Cerebellar nuclear complex (tissue), 1 donor: ENCODE results near the gene CCND2.

Experiments
- DNase-seq, 2 experiments: peaks; one replicate each; lab custom pipeline; 2025; lab: John Stamatoyannopoulos, UW

Gene CCND2

GRCh38 chr12:4289998-4290790 lies 16.6 kb downstream of the CCND2 start:
- no peak for DNase-seq

- no peak for DNase-seq
Observed at GRCh38 chr12:4292341-4293073, 18.9 kb downstream of the CCND2 start.

DNA sequence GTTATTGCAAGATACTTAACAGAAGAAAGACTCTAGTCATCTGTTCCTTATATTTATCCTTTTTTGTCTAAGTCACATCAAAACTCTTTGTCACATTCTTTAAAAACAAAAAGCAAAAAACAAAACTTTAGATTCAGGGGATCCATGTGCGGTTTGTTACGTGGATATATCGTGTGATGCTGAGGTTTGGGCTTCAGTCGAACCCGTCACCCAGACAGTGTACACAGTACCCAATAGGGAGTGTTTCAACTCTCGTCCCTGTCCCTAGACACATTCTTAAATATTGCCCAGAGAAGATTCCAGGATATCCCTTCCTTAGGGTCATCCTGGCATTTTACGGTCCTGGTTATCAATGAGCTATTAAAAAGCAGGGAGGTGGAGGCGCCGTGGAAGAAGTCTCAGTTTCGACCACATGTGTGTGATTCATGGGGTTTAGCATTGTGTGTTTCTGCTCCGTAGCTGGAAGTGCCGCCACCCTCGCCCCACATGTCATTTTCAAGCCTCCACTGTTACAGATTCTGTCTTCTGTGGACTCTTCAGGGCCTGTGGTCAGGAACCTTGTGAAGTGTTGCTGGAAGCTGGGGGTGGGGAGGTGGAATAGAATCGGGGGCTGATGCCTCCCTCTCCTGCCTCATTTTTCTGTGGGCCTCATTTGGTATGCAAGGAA lies 19.9 kb downstream of the CCND2 start:
- no peak for DNase-seq

GRCh38 chr12:4293966-4294505 lies 20.5 kb downstream of the CCND2 start:
- DNase-seq: no peak

GRCh38 chr12:4296751-4297150 lies 23.2 kb downstream of the CCND2 start:
- no peak for DNase-seq

- DNase-seq: no peak
Observed at GRCh38 chr12:4297617-4298016, 24.1 kb downstream of the CCND2 start.

- no peak for DNase-seq
Observed at GRCh38 chr12:4300883-4301282, 27.3 kb downstream of the CCND2 start.

- DNase-seq: no peak
Observed at GRCh38 chr12:4301932-4302501, 28.5 kb downstream of the CCND2 start.

GRCh38 chr12:4302881-4303280 lies 29.3 kb downstream of the CCND2 start:
- no peak for DNase-seq

GRCh38 chr12:4303750-4304149 lies 30.2 kb downstream of the CCND2 start:
- no peak for DNase-seq

DNA sequence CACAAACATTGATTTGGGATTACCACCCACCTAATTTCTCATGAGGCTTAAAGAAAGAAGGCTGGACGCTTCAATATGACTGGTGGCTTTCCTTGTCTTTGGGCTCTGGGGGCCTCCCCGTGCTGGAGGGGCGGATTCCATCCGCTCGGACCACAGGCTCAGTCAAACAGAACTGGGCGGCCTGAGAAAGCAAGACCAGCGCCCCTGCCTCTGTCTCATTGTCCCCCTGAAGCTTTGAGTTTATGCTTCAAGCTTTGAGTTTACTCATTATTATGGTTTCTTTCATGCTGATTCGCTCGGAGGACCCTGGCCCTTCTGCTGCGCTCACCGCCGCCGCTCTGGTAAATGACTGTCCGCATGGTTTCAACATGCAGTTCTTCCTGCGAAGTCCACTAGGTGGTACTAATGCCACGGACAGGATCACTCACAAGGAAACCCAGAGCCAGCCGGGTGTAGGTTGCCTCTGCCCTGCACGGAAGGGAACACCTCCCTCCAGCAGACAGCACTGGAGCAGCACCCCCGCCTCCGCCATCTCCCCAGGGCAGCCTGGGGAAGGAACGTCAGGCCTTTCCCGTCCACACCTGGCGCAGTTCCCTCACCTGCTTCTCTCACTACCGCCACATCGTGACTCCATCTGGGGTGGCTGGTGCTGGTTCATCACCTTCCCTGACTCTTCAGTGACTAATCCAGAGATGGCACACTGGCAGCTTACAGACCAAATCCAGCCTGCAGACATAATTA lies 34.2 kb downstream of the CCND2 start:
- peak; percentile 78 to 90 for DNase-seq

DNA sequence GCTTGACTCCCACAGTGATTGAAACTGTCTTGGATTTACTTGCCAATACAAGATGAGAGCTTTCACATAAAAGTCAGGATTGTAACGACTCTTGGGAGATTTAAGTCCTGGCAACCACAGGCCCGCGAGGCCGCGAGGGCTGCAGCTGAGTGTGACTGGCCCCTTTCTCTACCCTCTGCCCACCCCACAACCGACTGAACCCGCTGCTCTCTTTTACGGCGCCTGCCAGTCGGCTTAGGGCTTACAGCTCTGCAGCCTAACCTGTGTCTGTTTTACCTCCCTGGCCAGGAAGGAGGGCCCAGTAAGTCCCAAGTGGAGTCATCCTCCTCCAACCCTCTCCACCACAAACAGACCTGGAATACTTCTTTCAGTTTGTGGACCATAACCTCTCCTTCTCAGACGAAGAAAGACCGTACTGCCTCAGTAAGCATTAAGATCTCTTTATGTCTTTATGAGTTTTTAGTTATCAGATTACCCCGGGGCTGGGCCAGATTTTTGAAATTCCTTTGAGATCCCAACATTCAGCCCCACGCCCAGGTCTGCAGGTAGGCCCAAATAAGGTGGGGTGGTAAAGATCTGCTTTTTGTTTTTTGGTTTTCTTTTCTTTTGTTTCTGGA lies 34.9 kb downstream of the CCND2 start:
- DNase-seq: no peak

GRCh38 chr12:4311776-4312175 lies 38.2 kb downstream of the CCND2 start:
- no peak for DNase-seq

GRCh38 chr12:4312251-4312650 lies 38.7 kb downstream of the CCND2 start:
- no peak for DNase-seq

DNA sequence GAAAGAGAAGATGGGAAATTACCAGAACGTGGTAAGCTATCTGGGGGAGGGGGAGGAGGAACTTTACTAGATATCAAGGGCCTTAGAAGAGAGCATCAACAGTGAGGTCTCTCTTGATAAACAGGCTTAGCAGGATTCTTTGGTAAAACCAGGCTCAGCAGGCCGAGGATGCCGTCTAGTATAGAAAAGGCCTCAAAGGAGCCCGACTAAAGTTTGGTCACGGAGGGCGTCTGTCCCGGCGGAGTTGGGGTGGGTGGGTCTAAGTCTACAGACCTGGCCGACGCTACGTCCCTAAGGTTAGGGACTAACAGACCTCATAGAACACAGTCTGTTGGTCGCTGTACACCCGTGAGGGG lies 46.9 kb downstream of the CCND2 start:
- DNase-seq: no peak

DNA sequence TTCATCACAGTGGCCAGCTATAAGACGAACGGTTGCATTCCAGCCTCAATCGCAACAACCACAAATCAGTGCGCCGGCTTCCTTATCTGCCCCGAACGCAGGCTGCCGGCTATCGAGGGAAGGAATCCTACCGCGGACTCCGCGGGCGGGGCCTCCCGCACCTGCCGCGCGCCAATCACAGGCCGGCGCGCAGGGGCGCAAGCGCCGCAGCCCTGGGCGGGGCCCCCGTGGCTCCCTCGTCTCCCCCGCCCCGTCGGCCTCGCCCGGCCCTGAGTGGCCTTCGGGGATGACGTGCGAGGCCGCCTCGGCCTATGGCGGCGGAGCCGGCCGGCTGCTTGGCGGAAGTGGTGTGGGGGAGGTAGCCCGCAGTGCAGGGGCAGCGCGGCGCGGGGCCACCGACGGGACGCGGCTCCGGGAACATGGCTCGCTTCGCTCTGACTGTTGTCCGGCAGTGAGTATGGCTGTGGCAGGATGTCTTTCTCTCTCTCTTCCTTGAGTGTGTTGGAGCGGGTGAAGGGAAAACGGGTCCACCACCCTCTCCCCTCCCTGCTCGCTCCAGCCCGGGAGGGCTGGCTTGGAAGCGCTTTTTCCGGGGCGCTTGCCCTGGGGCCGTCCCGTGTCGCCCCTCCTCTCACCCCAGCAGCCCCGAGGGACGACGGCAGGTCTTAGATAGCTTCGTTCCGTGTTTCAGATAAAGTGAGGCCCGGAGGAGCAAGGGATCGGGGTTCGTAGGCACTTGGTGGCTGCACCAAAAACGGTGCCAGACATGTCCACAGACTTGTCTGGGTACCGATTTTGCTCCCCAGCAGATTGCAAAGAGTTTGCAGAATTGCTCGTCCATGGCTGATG lies 47.5 kb downstream of the CCND2 start, which contains the start of gene TIGAR:
Gene TIGAR (plus strand): TSS at position 361 of the 849 bp plus-strand sequence. CDS start 59 bp downstream, at position 420.
- DNase-seq: peak; percentile 59 to 78

DNA sequence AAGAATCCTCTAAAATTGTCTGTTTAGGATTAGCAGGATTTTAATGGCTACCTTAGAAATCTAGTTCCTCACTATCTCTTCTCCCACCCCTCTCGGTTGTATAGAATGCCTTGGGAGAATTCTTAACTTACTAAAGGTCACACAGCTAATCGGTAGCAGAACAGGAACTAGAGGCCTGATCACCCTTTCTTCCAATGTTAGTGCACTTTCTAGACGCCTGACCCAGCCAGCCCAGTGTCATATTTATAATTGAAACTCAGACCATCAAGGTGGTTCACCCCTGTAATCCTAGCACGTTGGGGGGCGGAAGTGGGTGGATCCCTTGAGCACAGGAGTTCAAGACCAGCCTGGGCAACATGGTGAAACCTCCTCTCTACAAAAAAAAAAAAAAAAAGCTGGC lies 49.2 kb downstream of the CCND2 start:
- no peak for DNase-seq
